ENCODE results near the gene RABGGTA.

The RABGGTA gene

DNA sequence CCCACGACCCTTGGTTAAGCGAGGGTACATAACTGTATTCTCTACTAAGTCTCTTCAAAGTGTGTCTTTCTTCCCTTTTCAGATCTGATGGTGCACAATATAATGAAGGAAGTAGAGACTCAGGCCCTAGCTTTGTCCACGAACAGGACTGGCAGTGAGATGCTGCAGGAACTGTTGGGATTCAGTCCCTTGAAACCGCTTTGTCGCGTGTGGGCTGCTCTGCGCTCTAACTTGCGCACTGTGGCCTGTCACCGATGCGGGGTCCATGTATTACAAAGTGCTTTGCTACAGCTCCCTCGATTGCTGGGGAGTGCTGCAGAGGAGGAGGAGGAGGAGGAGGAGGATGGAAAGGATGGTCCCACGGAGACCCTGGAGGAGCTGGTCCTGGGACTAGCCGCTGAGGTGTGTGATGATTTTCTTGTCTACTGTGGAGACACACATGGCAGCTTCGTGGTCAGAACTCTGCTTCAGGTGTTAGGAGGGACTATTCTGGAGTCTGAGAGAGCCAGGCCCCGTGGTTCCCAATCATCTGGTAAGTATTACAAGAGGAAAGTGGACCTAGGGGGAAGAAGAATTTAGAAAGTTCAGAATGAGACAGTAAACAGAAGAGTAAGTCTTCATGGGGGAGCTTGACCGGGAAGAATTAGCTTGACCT is 29.1 kb upstream of the RABGGTA start:
- no peak for DNase-seq

DNA sequence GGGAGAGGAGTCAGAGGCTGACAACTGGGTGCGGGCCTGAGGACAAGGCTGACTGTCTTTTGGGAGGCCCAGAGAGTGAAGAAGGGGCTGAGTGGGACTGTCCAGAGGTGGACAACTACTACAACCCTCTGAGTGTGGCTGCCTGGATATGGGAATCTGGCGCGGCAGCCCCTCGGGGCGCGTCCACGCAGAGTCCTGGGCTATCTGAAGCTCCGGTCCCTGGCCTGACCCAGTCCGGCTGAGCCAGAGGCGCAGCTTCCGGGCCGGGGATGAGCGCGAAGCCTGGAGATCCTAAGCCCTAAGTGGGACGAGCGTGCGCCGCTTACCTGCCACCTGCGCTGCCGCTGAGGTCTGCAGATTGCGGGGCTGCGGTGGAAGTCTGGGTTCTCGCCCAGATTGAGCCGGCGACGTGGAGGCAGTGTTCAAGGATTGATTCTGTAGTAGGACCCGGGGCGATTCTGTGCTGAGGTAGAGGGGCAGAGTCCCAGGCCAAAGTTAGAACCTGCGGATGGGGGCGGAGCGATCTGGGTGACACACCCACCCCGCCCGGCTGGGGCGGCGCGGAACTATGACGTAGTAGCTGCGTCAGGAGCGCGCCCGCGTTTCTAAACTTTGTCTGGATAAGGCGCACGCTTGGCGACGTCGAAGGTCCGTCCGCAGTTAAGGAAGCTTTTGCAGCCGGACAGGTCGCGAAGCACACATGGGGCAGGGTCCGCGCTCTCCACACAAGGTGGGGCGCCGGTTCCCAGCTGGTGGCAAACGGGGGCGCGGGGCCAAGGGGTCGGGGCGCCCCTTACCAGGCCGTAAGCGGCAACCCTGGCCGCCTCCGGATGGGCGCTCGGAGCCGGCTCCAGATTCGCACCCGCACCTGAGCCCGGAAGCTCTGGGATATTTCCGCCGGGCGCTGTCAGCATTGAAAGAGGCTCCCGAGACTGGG is 28.1 kb upstream of the RABGGTA start, which contains the start of the genes DHRS1 and NOP9:
DHRS1 (minus strand) TSS at position 526 of the 937 bp plus-strand sequence. CDS start 674 bp downstream, outside the sequence.
NOP9 (plus strand) TSS at position 596 of the 937 bp plus-strand sequence; CDS start at position 701, 105 bp downstream.
- peak; percentile 98 for DNase-seq

DNA sequence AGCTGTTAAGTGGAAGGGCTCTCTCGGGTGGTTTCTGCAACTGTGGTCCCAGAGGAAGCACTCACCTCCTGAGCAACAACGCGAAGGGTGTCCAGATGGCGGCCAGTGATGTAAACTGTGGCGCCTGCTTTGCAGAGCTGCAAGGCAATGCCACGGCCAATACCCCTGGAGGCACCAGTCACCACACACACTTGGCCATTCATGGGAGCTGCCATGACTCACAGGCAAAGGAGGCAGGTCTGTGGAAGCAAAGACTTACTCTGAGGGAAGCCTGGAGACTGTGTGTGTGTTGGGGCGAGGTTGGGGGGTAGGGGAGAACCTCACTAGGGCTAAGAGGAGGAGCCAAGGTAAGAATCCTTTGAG is 27.5 kb upstream of the RABGGTA start:
- DNase-seq, result no peak

DNA sequence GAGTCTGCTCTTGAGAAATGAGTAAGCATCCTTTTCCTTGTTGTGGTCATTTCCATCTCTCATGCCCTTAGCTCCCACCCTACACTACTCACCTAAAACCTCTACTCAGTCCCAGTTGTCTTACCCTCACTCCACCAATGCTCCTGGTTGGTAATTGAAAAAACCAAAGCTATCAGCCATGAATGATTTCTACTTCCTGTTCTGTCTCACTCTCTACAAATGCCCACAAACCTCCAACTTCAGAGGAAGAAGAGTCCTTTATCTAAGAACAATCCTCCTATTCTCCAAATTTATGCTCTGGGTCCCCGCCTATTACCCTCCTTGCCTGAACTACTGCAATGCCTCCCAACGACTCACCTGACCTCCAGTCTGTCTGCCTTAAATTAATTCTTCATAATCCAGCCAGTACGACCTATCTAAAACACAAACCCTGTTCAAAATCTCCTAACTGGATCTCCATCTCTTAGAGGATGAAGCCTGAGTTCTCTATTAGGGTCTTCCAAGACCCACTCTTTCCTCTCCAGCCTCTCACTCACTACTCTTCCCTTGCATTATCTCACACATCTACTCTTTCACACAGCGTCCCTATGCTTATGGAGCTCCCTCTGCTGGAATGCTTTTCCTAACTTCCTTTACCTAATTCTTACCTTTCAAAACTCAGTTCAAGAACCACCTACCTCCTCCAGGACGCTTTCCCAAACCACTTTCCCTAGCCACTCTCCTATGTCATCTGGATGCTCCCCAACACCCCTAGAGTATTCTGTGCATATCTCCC is 26.0 kb upstream of the RABGGTA start:
- DNase-seq, result no peak

DNA sequence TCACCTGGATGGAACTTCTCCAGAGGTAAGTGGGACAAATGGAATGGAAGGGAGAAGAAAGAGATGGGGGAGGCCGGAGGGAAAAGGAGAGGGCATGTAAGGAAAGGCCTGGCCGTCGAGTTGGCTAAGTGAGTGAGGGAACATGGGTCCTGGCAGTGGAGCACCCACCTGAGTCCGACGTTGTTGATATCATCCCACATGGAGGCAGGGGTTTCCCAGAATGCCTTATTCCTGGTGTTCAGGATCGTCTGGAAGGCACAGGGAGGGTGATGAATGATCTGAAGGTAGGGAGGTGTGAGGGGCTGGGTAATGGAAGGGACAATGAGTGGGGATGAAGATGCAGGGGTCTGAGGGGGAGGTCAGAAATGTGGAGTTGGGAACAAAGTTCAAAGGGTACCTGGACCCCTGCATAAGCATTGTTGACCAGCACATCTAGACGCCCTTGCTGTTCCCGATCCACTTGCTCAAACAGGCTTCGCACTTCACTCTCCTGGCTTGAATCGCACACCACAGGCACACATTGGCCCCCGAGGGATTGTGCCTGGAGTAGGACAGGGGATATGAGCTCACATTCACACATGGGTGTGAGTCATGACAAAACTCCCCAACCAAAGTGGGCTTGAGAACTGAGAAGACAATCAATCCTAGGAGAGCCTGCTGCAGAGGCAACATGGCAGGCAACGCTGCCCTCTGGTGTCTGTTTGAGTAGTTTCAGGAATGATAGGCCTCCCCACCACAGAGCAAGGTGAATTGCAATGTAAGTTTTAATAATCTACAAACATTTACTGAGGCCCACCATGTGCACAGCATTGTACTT is 25.2 kb upstream of the RABGGTA start:
- peak; percentile 68 for DNase-seq

DNA sequence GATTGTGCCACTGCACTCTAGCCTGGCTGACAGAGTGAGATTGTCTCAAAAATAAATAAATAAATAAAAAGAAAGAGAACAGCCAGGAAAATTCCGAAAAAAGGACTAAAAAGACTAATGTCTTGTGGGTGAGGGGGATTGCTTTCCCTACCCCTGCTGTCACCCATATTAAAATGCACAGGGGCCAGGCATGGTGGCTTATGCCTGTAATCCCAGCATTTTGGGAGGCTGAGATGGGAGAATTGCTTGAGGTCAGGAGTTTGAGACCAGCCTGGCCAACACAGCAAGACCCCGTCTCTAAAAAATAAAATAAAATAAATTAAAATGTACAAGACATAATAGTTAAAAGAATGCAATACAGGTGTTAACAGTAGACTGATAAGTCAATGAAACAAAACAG is 22.1 kb upstream of the RABGGTA start:
- DNase-seq, result no peak

DNA sequence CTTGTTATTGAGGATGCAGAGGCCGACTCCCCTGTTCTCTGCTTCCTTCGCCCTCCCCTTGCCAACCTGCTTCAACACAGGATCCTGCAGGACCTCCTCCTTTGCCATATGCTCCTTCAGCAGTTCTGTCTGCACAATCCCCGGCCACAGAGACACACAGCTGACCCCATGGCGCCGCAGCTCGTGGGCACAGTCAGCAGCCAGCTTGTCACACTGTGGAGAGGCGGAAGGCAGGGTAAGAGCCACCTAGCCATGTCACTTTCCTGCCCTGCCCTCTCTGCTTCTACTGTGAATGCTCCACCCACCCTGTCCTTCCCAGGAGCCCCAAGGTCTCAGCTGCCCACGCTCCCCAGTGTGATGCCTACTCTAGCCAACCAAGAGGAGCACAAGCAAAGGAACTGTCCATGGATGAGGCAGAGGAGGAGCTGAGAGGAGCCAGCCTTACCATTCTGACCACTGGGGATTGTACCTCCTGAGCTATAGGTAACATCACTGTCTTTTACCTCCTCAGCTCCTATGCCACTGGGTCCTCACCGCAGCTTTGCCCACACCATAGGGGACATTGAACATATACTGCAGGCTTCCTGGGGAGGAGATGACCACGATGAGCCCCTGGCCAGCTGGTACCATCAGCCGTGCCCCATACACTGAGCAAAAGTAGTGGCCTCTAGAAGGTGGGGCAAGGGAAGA is 20.9 kb upstream of the RABGGTA start:
- no peak for DNase-seq

DNA sequence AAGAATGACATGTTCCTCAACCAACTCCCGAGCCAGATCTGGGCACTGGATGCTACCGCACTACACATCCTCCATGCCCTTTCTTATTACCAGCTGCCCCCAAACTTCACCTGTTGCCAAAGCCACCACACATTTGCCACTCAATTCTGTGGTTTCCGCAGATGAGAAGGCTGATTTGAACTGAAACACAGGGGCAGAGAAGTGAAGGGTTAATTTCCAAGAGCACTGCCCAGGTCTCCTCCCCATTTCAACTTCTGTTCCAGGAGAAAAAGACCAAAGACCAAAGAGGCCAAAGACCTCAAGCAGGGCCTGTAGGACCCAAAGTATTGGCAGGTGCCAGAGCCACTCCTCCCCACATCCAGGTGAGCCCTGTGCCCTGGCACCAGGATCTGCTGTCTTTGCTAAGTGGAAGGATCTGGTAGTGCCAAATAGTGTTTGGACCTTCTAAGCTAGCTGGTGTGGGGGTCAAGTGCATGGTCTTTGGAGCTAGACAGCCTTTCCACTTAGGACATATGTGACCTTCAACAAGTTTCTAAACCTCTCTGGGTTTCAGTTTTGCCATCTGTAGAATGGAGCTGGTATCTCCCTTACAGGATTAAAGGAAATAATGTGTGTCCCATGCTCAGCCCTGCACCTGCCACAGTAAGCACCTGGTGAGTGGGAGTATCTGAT is 20.2 kb upstream of the RABGGTA start:
- no peak for DNase-seq

DNA sequence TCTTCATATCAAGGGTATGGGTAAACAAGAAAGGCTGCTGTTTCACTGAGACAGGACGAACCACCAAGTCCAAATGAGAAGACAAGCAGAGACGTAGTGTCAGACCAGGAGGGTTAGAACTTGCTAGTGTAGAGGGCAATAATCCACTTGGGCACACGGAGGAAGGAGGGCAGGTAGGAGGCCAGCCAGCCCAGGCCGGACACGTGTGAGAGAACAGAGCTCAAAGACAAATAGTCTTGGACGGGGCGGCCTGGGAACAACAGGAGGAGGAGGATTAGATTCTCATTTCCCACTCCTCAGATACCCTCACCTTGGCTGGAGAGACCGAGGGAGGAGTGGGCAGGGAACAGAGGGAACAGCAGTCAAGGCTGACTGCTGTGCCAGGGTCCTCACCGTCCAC is 19.3 kb upstream of the RABGGTA start:
- no peak for DNase-seq

DNA sequence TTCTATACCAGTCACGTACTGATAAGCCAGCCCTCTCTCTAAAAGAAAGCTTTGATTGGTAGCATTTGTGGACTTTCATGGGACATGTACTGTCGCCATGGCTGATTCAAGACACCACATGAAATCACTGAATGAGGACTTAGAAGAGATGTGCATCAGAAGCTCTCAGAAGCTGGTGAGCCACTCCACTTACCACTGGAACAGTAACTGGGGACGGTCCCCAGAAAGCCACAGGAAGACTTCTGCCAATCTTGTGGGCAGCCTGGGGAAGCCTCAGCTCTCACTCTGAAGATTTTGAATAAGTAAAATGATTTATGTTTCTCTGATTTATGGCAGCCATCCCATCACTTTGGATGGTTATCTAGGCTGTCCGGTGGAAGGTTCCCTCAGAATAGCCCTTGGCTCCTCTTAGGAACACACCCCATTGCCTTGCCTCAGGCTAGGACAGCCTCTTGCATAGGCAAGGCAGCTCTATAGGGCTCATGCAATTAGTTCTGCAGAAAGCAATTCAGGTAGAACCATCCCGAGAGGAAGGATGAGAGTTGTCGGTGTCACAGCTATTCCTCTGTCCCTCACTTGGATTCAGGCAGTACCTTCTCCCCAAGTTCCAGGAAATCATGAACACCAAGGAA is 18.4 kb upstream of the RABGGTA start:
- DNase-seq, result no peak

DNA sequence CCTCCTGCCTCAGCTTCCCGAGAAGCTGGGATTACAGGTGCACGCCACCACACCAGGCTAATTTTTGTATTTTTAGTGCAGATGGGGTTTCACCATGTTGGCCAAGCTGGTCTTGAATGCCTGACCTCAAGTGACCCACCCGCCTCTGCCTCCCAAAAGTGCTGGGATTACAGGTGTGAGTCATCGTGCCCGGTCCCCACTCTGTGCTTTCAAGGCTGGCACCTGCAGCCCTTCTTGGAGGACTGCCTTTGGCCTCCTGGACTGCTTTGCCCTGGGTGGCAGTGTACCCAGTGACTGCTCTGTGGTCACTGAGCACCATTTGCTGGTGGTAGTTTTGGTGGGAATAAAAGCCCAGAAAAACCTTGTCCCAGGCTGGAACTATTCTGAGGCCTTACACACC is 15.6 kb upstream of the RABGGTA start:
- no peak for DNase-seq

DNA sequence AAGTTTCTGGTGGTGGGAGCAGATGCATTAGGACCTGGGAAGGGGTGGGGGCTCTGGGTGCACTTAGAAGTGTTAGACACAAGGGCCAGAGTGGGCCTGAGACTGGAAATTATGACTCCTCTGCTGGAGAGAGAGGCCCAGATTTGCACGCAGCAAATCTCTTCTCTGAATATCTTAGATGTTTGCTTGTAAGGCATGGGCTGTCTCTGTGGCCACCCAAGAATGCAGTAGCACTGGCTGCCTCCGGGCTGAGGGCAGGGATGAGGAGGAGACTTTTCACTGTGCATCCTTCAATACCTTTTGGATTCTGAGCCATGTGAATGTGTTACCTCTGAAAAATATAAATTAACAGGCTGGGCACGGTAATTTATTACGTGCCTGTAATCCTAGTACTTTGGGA is 14.0 kb upstream of the RABGGTA start:
- no peak for DNase-seq

DNA sequence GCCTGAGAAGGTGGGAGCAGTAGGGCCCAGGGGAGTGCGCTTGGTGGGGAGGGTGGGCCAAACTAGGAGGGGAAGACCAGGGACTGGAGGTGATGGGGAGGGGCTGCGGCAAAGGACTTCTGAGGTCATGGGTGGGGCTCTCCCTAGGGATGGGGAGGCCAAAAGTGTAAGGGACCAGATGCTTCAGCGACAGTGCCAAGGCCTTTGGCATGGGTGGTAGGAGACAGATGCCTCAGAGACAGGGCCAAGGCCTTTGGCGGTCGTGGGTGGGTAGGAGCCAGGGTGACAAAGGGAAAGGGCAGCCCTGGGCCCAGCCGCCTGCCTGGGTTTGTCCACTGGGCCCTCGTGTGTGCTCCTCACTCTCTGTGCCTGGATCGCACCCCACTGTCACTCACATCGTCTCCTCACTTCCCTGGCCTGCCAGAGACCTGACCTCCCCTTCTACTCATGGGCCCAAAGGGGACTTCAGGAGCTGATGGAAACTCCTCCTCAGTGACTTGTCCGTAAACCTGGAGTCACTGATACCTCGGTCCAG is 13.2 kb upstream of the RABGGTA start:
- no peak for DNase-seq

DNA sequence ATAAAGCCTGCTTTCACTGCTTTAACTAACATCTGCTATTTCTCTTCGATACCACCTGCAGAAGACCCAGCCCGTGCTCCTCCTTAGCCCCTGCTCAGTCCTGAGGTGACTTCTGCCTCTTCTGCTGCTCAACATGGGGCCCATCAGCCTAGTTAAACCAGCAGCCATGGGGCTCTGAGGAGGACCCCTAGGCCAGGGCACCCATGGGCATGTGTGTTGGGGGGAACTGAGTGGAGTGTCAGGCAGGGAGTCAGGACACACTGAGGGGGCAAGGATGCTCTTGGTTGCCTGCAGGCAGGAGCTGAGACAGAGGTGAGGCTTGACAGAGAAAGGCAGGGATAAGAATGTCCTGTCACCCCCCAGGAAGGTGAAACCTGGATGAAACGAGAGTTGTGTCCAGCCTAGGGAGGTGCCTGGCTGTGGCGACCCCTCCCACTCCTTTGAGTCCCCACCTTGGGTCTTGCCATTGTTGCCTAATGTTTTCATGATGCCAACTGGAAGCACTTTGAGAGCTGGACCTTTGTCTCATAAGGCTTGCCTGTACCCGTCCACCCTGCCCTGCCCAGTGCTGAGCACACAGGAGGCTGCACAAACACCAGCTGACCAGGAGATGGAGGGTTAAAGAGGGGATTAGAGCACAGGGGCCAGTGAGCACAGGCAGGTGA is 12.5 kb upstream of the RABGGTA start:
- DNase-seq, result no peak

DNA sequence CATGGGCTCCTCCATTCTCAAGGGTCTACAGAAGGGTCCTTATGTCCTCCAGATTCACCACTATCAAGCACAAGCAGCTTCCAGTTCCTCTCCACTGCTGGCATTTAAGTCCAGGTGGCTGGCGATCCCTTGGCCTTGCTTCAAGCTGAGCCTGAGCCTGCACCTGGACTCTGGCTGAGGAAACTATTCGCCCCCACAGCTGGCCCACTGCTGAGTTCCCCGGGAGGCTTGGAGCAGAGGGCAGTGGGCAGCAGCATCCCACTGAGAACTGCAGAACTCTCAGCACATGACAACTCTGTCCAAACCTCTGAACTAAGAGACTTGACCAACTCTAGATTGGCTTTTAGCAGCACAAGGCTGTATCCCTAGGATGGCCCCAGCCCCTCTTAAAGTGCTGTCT is 11.3 kb upstream of the RABGGTA start:
- DNase-seq, result no peak

DNA sequence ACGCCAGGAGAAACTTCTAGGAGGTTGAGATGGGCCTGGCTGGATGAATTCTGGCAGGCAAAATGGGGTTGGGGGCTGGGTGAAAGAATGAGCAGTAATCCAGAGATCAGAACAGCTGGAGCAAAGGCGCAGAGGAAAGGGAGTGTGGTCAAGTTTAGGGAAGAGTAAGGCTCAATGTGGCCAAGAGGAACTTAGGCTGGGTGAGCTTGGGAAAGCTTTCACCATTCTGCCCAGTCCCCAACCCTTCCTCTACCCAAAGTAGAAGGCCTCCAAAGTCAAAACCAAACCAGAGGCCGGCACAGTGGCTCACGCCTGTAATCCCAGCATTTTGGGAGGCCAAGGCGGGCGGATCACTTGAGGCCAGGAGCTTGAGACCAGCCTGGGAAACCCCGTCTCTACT is 10.2 kb upstream of the RABGGTA start:
- DNase-seq, result no peak

DNA sequence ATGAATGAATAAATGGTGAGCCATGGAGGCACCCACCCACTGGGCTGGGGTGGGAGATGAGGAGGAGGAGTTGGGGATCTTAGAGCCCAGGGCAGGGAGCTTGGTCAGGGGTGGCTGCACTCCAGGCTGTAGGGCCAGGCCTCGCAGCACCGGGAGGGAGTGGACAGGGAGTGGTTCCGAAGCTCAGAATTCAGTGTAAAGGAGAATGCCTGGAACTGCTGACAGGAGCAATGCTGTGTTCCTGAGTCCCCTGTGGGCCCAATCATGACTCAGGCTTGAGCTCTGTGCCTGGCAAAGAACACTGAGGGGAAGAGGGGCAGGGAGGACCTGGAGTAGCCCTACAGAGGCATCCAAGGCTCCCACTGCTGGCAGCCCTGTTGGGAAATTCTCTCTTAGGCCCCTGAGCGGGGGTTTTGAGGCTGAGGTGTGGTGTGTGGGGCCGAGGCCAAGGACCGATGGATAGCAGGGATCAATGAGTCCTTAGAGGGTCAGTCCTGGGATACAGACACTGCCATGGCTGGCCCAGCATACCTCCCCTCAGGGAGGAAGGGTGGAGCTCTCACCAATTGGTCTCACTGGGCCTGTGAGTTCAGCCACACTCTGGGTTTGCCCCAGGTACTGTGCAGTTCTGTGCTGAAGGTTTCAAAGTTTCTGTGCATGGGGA is 9.5 kb upstream of the RABGGTA start:
- no peak for DNase-seq

DNA sequence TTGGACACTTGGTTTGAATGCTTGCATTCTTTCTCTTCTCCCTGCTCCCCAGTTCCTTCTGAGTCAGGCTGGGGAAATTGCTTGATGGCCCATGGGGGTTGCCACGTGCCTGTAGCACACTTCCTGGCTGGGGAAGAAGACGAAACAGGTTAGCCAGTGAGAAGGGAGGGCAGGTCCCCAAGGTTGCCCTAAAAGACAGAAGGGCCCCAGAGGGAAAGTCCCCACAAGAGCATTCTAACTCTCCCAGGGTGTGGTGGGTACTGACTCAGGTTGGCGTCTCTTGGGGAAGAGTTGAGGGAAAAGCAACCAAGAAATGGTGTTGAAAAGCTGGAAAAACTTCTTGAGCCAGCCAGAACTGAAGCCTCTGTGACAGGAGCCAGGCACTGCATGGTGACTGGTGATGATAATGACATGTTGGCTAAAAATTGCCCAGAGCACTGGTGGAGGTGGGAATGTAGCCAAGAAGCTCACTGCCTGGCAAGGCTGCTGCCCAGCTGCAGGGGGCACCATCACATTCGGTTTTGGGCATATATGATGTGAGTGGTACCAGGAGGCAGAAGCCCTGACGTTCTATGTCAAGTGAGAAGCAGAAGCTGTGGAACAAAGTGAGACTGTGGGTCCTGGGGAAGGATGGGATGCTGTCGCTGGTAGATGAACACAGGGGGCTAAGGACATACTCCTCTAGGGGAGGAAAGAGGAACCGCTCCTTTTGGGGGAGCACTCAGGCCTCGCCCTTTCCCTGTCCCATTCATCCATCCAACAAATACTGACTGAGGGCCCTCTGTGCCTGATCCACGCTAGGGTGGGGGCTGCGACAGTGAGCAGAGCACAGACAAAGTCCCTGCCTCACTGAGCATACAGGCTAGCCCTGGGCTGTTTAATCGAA is 8.1 kb upstream of the RABGGTA start:
- peak; percentile 53 for DNase-seq

All from activated T-cell treated with anti-CD3 and anti-CD28 coated beads, Interleukin-2, amount 50 U/mL, for 1 hour (primary cell).